Testis (tissue), 2 donors: ENCODE measurements around the gene PCNX3.

Experiments used
- POLR2A ChIP-seq: fragments of 450-650 bp; IDR thresholded peaks from one replicate; pipeline ENCODE4 v1.6.1; 2017; ENCODE audit warnings: antibody characterized with exemption, mild to moderate bottlenecking, moderate library complexity
- TF ChIP-seq, protein P1 (sequence below), 3 experiments: fragments of 450-650 bp in 2 of 3; fragments of 200-600 bp in 1 of 3; sonication (generic) in 1 of 3; IDR thresholded peaks; one replicate each; pipeline ENCODE4 v1.5.1; 2016 to 2019; ENCODE audit warnings: antibody characterized with exemption in 3 of 3, mild to moderate bottlenecking in 2 of 3, moderate library complexity in 1 of 3

DNA sequence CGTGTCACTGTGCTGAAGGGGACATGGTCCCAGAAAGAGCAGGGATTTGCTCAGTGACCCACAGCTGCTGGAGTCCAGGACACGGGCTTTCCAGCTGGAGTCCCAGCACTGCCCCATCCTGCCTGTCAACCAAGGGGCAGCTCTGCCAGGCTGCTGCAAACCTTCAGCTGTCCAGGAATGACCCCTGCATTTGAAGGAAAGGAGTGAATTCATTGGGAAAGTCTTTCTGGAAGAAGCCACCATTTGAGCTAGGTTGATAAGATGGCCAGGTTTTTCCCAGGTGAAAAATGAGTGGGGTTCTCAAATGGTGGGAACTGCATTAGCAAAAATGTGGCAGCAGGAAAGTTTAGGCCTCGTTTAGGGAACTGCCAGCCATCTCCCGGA, 29.3 kb upstream of the PCNX3 start:
- TF ChIP-seq, protein P1, sequence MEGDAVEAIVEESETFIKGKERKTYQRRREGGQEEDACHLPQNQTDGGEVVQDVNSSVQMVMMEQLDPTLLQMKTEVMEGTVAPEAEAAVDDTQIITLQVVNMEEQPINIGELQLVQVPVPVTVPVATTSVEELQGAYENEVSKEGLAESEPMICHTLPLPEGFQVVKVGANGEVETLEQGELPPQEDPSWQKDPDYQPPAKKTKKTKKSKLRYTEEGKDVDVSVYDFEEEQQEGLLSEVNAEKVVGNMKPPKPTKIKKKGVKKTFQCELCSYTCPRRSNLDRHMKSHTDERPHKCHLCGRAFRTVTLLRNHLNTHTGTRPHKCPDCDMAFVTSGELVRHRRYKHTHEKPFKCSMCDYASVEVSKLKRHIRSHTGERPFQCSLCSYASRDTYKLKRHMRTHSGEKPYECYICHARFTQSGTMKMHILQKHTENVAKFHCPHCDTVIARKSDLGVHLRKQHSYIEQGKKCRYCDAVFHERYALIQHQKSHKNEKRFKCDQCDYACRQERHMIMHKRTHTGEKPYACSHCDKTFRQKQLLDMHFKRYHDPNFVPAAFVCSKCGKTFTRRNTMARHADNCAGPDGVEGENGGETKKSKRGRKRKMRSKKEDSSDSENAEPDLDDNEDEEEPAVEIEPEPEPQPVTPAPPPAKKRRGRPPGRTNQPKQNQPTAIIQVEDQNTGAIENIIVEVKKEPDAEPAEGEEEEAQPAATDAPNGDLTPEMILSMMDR (IDR thresholded peaks at IDR 0.05), result no peak
- no peak for TF ChIP-seq POLR2A
